ENCODE data around the gene BCL7C.
"Not testable (repeated sequence)": the region's sequence is repeated elsewhere in the genome, so short reads cannot be mapped to it uniquely, and the experiment has no call there.

BCL7C gene

DNA sequence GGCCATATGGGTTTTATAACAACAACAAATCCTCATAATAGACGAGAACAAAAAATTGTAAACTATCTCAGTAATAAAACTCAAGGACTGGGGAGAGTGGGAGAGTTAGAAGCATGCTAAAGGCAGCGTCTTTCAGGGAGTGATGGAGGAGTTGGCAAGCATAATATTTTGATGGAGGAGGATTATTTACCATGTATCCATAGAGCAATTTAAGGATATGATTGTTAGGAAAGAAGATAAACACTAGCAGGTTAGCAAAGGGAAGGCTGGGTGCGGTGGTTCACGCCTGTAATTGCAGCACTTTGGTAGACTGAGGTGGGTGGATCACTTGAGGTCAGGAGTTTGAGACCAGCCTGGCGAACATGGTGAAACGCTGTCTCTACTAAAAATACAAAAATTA lies 27.8 kb downstream of the BCL7C start:
- no peak for DNase-seq (ENCODE audit: low spot score)

DNA sequence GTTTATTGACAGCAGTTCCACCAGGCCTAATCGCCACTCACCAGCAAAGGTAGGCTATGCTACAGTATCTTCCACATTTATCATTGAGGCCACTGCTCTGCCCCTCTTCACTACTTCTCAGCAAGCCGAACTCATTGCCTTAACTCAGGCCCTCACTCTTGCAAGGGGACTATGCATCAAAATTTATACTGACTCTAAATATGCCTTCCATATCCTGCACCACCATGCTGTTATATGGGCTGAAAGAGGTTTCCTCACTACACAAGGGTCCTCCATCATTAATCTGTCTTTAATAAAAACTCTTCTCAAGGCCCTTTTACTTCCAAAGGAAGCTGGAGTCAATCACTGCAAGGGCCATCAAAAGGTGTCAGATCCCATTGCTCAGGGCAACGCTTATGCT lies 30.7 kb downstream of the BCL7C start:
- DNase-seq (ENCODE audit: low spot score): not testable (repeated sequence)

DNA sequence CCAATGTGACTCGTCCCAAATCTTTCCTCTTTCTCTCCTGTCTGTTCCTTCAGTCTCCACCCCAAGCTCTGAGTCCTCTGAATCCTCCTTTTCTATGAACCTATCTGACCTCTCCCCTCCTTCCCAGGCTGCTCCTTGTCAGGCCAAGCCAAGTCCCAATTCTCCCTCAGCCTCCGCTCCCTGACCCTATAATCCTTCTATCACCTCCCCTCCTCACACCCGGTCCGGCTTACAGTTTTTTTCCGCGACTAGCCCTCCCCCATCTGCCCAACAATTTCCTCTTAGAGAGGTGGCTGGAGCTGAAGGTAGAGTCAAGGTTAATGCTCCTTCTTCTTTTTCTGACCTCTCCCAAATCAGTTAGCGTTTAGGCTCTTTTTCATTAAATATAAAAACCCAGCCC lies 33.1 kb downstream of the BCL7C start:
- DNase-seq (ENCODE audit: low spot score): not testable (repeated sequence)

- no peak for DNase-seq (ENCODE audit: low spot score)
Observed at GRCh38 chr16:30858829-30859423, 35.0 kb downstream of the BCL7C start.

- no peak for DNase-seq (ENCODE audit: low spot score)
Observed at GRCh38 chr16:30858111-30858495, 35.8 kb downstream of the BCL7C start.

- no peak for DNase-seq (ENCODE audit: low spot score)
Observed at GRCh38 chr16:30853758-30854157, 40.1 kb downstream of the BCL7C start.

- no peak for DNase-seq (ENCODE audit: low spot score)
Observed at GRCh38 chr16:30850246-30850645, 43.6 kb downstream of the BCL7C start.

GRCh38 chr16:30846649-30847402 lies 47.1 kb downstream of the BCL7C start:
- DNase-seq (ENCODE audit: low spot score): no peak

- DNase-seq (ENCODE audit: low spot score): peak; percentile 82
Observed at GRCh38 chr16:30844671-30845449, 49.0 kb downstream of the BCL7C start.

DNA sequence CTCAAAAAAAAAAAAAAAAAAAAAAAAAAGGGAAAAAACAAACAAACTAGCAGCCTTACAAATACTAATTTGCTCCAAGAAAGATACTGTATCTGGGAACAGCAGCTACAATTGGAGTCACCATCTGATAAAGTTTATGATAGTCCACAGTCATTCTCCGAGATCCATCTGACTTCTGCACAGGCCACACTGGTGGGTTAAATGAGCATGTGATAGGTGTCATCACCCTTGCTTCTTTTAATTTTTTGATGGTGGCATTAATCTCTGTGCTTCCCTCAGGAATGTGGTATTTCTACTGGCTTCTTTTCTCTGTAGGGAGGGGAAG lies 49.6 kb downstream of the BCL7C start:
- no peak for DNase-seq (ENCODE audit: low spot score)

- no peak for DNase-seq (ENCODE audit: low spot score)
Observed at GRCh38 chr16:30843501-30843900, 50.4 kb downstream of the BCL7C start.

DNA sequence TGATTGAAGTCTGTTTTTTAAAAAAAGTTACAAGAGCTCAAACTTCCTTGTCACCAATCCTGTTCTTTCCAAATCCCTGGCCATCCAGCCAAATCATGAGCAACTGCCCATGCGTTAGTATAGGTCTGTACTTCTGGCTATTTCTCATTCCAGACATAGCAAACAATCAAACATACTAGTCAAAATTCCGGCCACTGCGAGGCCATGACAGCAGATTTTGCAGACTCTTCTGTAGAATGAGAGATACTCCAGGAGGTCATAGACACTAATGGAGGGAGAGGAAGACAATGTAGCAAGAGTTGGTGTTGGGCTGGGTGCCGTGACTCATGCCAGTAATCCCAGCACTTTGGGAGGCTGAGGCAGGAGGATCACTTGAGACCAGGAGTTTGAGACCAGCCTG lies 50.9 kb downstream of the BCL7C start:
- DNase-seq (ENCODE audit: low spot score): no peak

DNA sequence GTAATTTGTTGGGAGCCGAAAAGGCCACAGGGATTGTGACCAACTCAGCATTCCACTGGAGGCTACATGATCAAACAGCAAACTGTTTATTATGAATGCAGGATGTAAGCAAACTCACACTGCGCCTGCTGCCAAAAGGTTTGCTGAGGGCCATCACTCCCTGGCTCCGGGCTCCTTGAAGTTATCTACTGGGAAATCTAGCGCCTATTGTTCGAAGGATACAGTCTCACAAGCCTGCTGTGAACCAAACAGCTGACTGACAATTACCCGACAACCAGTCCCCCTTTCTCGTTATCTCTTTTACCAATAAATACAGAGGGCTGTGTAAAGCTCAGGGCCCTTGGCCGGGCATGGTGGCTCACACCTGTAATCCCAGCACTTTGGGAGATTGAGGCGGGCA lies 52.5 kb downstream of the BCL7C start:
- DNase-seq (ENCODE audit: low spot score): no peak

DNA sequence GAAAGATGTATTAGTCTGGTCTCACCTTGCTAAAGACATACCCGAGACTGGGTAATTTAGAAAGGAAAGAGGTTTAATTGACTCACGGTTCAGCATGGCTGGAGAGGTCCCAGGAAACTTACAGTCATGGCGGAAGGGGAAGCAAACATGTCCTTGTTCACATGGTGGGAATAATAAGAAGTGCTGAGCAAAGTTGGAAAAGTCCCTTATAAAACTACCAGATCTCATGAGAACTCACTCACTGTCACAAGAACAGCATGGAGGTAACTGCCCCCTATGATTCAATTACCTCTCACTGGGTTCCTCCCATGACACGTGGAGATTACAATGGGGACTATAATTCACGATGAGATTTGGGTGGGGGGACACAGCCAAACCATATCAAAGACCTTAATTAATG lies 53.3 kb downstream of the BCL7C start:
- no peak for DNase-seq (ENCODE audit: low spot score)

DNA sequence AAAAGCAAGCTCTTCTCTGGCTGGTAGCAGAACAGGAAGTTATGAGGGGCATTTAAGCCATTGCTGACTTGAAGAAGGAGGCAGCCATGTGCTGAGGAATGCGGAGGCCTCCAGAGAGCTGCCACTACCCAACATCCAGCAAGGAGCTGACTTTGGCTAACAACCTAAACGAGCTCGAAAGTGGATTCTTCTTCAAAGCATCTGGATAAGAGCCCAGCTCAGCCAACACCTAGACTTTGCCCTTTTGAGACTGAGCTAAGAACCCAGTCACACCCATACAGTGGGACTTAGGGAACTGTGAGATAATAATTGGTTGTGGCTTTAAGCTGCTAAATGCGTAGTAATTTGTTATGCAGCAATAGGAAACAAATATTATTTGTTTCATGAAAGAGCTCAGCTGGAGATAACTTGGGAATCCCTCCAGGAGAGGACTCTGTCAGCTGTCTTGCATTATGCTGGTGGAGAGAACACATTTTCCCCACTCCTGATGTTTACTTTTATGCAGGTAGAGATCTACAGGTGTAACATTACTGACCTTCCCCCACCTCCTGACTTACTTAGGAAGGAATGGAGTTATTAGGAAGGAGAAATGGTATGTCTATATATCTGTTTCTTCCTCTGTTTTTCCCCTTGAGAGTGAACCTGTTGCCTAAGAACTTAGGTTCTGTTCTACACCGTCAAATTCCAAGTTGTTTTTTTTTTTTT lies 54.2 kb downstream of the BCL7C start:
- no peak for DNase-seq (ENCODE audit: low spot score)

DNA sequence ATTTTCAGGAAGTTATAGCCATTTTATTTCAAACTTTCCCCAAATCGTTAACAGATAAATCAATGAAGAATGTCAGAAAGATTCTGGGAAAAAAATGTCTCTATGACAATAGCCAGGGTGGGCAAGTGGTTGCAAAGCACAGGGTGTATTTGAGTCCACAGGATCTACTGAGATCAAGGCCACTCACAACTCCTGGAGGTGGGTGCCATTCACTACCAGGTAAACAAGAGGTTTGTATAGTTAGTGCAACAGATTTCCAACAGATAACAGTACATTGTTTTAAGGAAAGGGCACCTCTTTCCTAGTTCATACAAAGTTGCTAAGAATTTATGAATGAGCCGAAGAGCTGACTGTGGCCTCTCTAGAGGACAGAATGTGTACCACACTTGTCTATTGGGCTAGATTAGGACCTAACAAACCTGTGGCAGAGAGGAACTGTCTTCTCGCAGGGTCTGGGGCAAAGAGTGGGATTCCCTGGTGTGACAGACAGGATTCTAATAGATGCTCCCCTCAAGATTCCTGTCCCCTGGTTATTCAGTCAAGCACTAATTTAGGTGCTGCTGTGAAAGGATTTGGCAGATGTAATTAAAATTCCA lies 54.9 kb downstream of the BCL7C start:
- DNase-seq (ENCODE audit: low spot score): no peak

DNA sequence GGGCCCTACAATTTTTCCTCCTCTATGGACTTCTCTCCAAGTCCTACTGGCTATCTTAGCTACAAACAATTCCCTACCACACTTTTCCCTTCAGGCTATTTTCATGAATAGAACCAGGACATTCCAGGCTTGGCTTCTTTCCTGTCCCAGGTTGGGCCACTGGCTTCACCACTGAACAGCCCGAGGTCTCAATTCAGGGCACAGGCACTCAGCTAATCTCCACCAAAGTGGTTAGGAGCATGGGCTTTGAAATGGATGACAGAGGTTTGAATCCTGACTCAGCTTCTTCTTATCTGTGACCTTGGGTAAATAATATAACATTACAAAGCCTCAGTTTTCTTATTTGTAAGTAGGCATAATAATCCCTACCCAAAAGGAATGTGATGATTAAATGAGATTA lies 56.0 kb downstream of the BCL7C start:
- DNase-seq (ENCODE audit: low spot score): no peak
